KMS-11 (cell line): Measurements from ENCODE around the gene SCN5A.

Experiments used
- H2AFZ ChIP-seq: fragments of 200-600 bp; sonication (generic); 2 replicates; pipeline ENCODE4 v1.6.1; 2016; ENCODE audit warnings: antibody characterized with exemption, mixed run types, low read depth
- H3K27ac ChIP-seq: fragments of 200-600 bp; sonication (generic); 2 replicates; pipeline ENCODE4 v1.6.1; 2016; ENCODE audit warnings: mild to moderate bottlenecking, mixed run types
- H3K27me3 ChIP-seq: fragments of 200-600 bp; sonication (generic); 2 replicates; pipeline ENCODE4 v1.6.1; 2017; ENCODE audit warnings: mild to moderate bottlenecking, low read depth, mixed run types, moderate library complexity; ENCODE audit not compliant: insufficient read depth
- H3K36me3 ChIP-seq: fragments of 200-600 bp; sonication (generic); 2 replicates; pipeline ENCODE4 v1.6.1; 2017; ENCODE audit warnings: mild to moderate bottlenecking, mixed run types; ENCODE audit not compliant: insufficient read depth
- H3K4me1 ChIP-seq: fragments of 200-600 bp; sonication (generic); 2 replicates; pipeline ENCODE4 v1.6.1; 2016; ENCODE audit warnings: mild to moderate bottlenecking, low read depth, mixed run types; ENCODE audit not compliant: poor library complexity, severe bottlenecking
- H3K4me2 ChIP-seq: fragments of 200-600 bp; sonication (generic); 2 replicates; pipeline ENCODE4 v1.7.0; 2016; ENCODE audit warnings: mild to moderate bottlenecking, mixed run types
- H3K4me3 ChIP-seq: fragments of 200-600 bp; sonication (generic); IDR thresholded peaks from 2 replicates; pipeline ENCODE4 v1.6.1; 2017; ENCODE audit warnings: low read depth, low read length, mixed read lengths; ENCODE audit not compliant: insufficient read depth
- H3K79me2 ChIP-seq: fragments of 200-600 bp; sonication (generic); 2 replicates; pipeline ENCODE4 v1.6.1; 2016; ENCODE audit warnings: low read depth, mixed run types; ENCODE audit not compliant: insufficient read depth
- H3K9ac ChIP-seq: fragments of 200-600 bp; sonication (generic); 2 replicates; pipeline ENCODE4 v1.6.1; 2016; ENCODE audit warnings: mild to moderate bottlenecking, mixed run types
- H4K20me1 ChIP-seq: fragments of 200-600 bp; sonication (generic); 2 replicates; pipeline ENCODE4 v1.6.1; 2016; ENCODE audit warnings: mild to moderate bottlenecking, mixed run types; ENCODE audit not compliant: insufficient read depth
- CTCF ChIP-seq: fragments of 200-600 bp; sonication (generic); conservative IDR thresholded peaks from 2 replicates; pipeline ENCODE4 v1.6.1; 2017; ENCODE audit warnings: low read depth, mild to moderate bottlenecking, antibody characterized with exemption, low read length, moderate library complexity, mixed read lengths

The SCN5A gene

GRCh38 chr3:38554127-38554827 is 95.2 kb downstream of the SCN5A start:
- Histone ChIP-seq H3K79me2 (no peaks in the 10 kb centered on the region), H3K9ac (no peak overlapping the region), H2AFZ (no peak overlapping the region), H3K27ac (no peak overlapping the region), H3K4me1 (no peaks in the 10 kb centered on the region), H4K20me1 (no peaks in the 10 kb centered on the region), H3K4me3 (no peak overlapping the region), H3K27me3 (no peaks in the 10 kb centered on the region), H3K4me2 (no peak overlapping the region), H3K36me3 (no peaks in the 10 kb centered on the region)
- no peak for TF ChIP-seq CTCF

GRCh38 chr3:38553071-38553470 is 96.4 kb downstream of the SCN5A start:
- Histone ChIP-seq H3K36me3 (no peaks in the 10 kb centered on the region), H3K9ac (no peak overlapping the region), H3K27me3 (no peaks in the 10 kb centered on the region), H3K4me1 (no peaks in the 10 kb centered on the region), H2AFZ (no peak overlapping the region), H3K4me2 (no peak overlapping the region), H3K79me2 (no peaks in the 10 kb centered on the region), H3K27ac (no peak overlapping the region), H3K4me3 (no peak overlapping the region), H4K20me1 (no peaks in the 10 kb centered on the region)
- TF ChIP-seq CTCF = no peak

- H3K36me3 ChIP-seq = no peaks in the 10 kb centered on the region
- H3K27me3 ChIP-seq = no peaks in the 10 kb centered on the region
- H2AFZ ChIP-seq = no peak overlapping the region
- H3K9ac ChIP-seq = no peak overlapping the region
- H4K20me1 ChIP-seq = no peaks in the 10 kb centered on the region
- no peak overlapping the region for H3K27ac ChIP-seq
- H3K79me2 ChIP-seq = no peaks in the 10 kb centered on the region
- H3K4me2 ChIP-seq = no peak overlapping the region
- H3K4me1 ChIP-seq = no peaks in the 10 kb centered on the region
- TF ChIP-seq CTCF = no peak
- no peak overlapping the region for H3K4me3 ChIP-seq
These were observed 97.1 kb downstream of the SCN5A start for GRCh38 chr3:38552364-38552763.

- Histone ChIP-seq H2AFZ (no peak overlapping the region), H4K20me1 (no peaks in the 10 kb centered on the region), H3K4me3 (no peak overlapping the region), H3K4me1 (no peaks in the 10 kb centered on the region), H3K4me2 (no peak overlapping the region), H3K27ac (no peak overlapping the region), H3K79me2 (no peaks in the 10 kb centered on the region), H3K36me3 (no peaks in the 10 kb centered on the region), H3K27me3 (no peaks in the 10 kb centered on the region), H3K9ac (no peak overlapping the region)
- TF ChIP-seq CTCF = no peak
These were observed 98.3 kb downstream of the SCN5A start for GRCh38 chr3:38551026-38551832.
